K562 (cell line): ENCODE results near the gene CCDC74B. TPM values are rescaled to one million over a fixed set of nuclear protein-coding genes. Genes with fewer than 3 reads are reported as not detected.

Source experiments
- ARID1B ChIP-seq: fragments of 450-650 bp; IDR thresholded peaks from 2 replicates; pipeline ENCODE4 v1.6.1; 2016; ENCODE audit warnings: antibody characterized with exemption, mild to moderate bottlenecking, inconsistent platforms
- ATF1 ChIP-seq, 2 experiments: fragments of 450-650 bp in 1 of 2; IDR thresholded peaks; 2 replicates each; pipeline ENCODE4 v1.6.1; 2016; ENCODE audit warnings: missing compliant biosample characterization in 1 of 2, missing genetic modification characterization in 1 of 2
- BRD4 ChIP-seq: fragments of 200-600 bp; sonication (generic); IDR thresholded peaks from 2 replicates; pipeline ENCODE4 v1.6.1; 2017; ENCODE audit warnings: inconsistent platforms
- EWSR1 ChIP-seq: fragments of 450-650 bp; IDR thresholded peaks from 2 replicates; pipeline ENCODE4 v1.6.1; 2018; ENCODE audit warnings: borderline replicate concordance, mild to moderate bottlenecking, low read depth, moderate library complexity; ENCODE audit not compliant: partially characterized antibody
- HDAC1 ChIP-seq, 2 experiments: fragments of 450-650 bp; IDR thresholded peaks; 2 replicates each; pipeline ENCODE4 v1.6.1; 2016 to 2017; ENCODE audit warnings: inconsistent platforms in 1 of 2, mild to moderate bottlenecking in 1 of 2, moderate library complexity in 1 of 2
- HMGN3 ChIP-seq: IDR thresholded peaks from 2 replicates; pipeline ENCODE4 v1.6.1; 2011; ENCODE audit warnings: borderline replicate concordance, low read depth, mild to moderate bottlenecking, mixed read lengths, low read length; ENCODE audit not compliant: insufficient read length; ENCODE audit errors: extremely low read depth
- MAFK ChIP-seq: IDR thresholded peaks from 2 replicates; pipeline ENCODE4 v1.6.1; 2011; ENCODE audit warnings: low read length, improper control_type of control experiment
- MAX ChIP-seq: sonication (generic); formaldehyde crosslinking; IDR thresholded peaks from 2 replicates; pipeline ENCODE4 v1.9.0; 2022; ENCODE audit warnings: mild to moderate bottlenecking, missing genetic modification reagents
- MECOM ChIP-seq: fragments of 250-450 bp; sonication (Bioruptor Pico); IDR thresholded peaks from 2 replicates; pipeline ENCODE4 v1.8.0; 2022; ENCODE audit warnings: inconsistent platforms
- MED1 ChIP-seq: sonication (generic); formaldehyde crosslinking; IDR thresholded peaks from 2 replicates; pipeline ENCODE4 v1.8.1; 2023; ENCODE audit warnings: missing genetic modification reagents, borderline replicate concordance
- MEF2A ChIP-seq: IDR thresholded peaks from 2 replicates; pipeline ENCODE4 v1.6.1; 2011; ENCODE audit warnings: low read depth, mild to moderate bottlenecking, low read length, moderate library complexity; ENCODE audit not compliant: control insufficient read depth
- MXI1 ChIP-seq: IDR thresholded peaks from 2 replicates; pipeline ENCODE4 v1.6.1; 2011; ENCODE audit warnings: low read depth, mild to moderate bottlenecking, improper control_type of control experiment, low read length
- NFIX ChIP-seq: fragments of 250-450 bp; sonication (Bioruptor Pico); IDR thresholded peaks from 2 replicates; pipeline ENCODE4 v1.4.0; 2020; ENCODE audit warnings: low read depth, mild to moderate bottlenecking, moderate library complexity
- POLR2A ChIP-seq: fragments of 450-650 bp; conservative IDR thresholded peaks from 2 replicates; pipeline ENCODE4 v1.6.1; 2016
- POLR2H ChIP-seq: IDR thresholded peaks from 2 replicates; pipeline ENCODE4 v1.6.1; 2016; ENCODE audit warnings: missing genetic modification characterization, low read depth, mild to moderate bottlenecking, control low read depth, missing compliant biosample characterization, moderate library complexity
- RFX7 ChIP-seq: fragments of 250-450 bp; sonication (Bioruptor Pico); IDR thresholded peaks from 2 replicates; pipeline ENCODE4 v1.5.1; 2021; ENCODE audit warnings: mild to moderate bottlenecking
- SIN3A ChIP-seq, 2 experiments: fragments of 150-350 bp in 1 of 2; IDR thresholded peaks; 2 replicates each; pipeline ENCODE4 v1.6.1; 2011 to 2016; ENCODE audit warnings: borderline replicate concordance in 2 of 2, low read depth in 2 of 2, low read length in 2 of 2, mild to moderate bottlenecking in 2 of 2, moderate library complexity in 2 of 2; ENCODE audit not compliant: control insufficient read depth in 1 of 2
- SMARCC2 ChIP-seq: fragments of 450-650 bp; IDR thresholded peaks from 2 replicates; pipeline ENCODE4 v1.6.1; 2017; ENCODE audit warnings: antibody characterized with exemption, moderate library complexity, mild to moderate bottlenecking, low read depth
- SP1 ChIP-seq: sonication (generic); formaldehyde crosslinking; IDR thresholded peaks from 2 replicates; pipeline ENCODE4 v1.8.1; 2022; ENCODE audit warnings: mild to moderate bottlenecking, missing genetic modification reagents
- U2AF1 ChIP-seq: fragments of 200-400 bp; formaldehyde crosslinking; optimal IDR thresholded peaks from 2 replicates; pipeline ENCODE3; 2017; ENCODE audit warnings: mild to moderate bottlenecking, low read depth, low read length, moderate library complexity
- ZBTB17 ChIP-seq: fragments of 450-650 bp; formaldehyde crosslinking; IDR thresholded peaks from 2 replicates; pipeline ENCODE4 v1.4.0; 2020; ENCODE audit warnings: mild to moderate bottlenecking
- ZFP1 ChIP-seq: fragments of 450-650 bp; formaldehyde crosslinking; IDR thresholded peaks from 2 replicates; pipeline ENCODE4 v1.4.0; 2020; ENCODE audit warnings: mild to moderate bottlenecking, mixed read lengths
- polyA plus RNA-seq, 8 experiments: library from polyadenylated mRNA; depleted of rRNA in 4 of 8; stranded (reverse) in 5 of 8; unstranded in 3 of 8; fragments of >200 nt; fragmentation: Nextera tagmentation in 2 of 8; fragmentation: Illumina TruSeq in 1 of 8; extraction: Ambion mirVana in 2 of 8; extraction: Trizol in 1 of 8; gene quantifications; 2 replicates each; pipeline versions ENCODE4 v1.2.1 to v1.2.3, GENCODE V29; 2011 to 2014; ENCODE audit warnings: inconsistent platforms in 1 of 8, missing spikeins in 1 of 8
- total RNA-seq, 7 experiments: library from RNA; depleted of rRNA in 6 of 7; stranded (reverse); fragments of >200 nt in 6 of 7; fragmentation: Illumina TruSeq in 2 of 7; extraction: Trizol in 2 of 7; gene quantifications; 2 replicates each; pipeline versions ENCODE4 v1.2.1 to v1.2.3, GENCODE V29; 2011 to 2021; ENCODE audit warnings: low replicate concordance in 1 of 7
- TF ChIP-seq, protein P1 (sequence below): fragments of 250-450 bp; sonication (Bioruptor Pico); IDR thresholded peaks from 2 replicates; pipeline ENCODE4 v1.4.0; 2020; ENCODE audit warnings: mild to moderate bottlenecking
- TF ChIP-seq, protein P2 (sequence below): sonication (generic); formaldehyde crosslinking; IDR thresholded peaks from 2 replicates; pipeline ENCODE4 v1.8.0; 2023; ENCODE audit warnings: mild to moderate bottlenecking, missing genetic modification reagents
- TF ChIP-seq, protein P3 (sequence below), 3 experiments: IDR thresholded peaks in 2 of 3; conservative IDR thresholded peaks in 1 of 3; 2 replicates each; pipeline ENCODE4 v1.5.1; 2011 to 2012; ENCODE audit warnings: low read length in 3 of 3, mild to moderate bottlenecking in 3 of 3, control low read depth in 2 of 3, improper control_type of control experiment in 1 of 3, inconsistent platforms in 1 of 3, low read depth in 1 of 3, mixed read lengths in 1 of 3, moderate library complexity in 1 of 3; ENCODE audit not compliant: insufficient read depth in 2 of 3

The CCDC74B gene
- total and polyA plus RNA-seq, 9 of the 15 experiments (the other 6 are each of a cell fraction or from before 2014, with no cell fraction given) = 0.04 to 1.5 (median 0.52) TPM; not detected in 1

- TF ChIP-seq, protein P1, sequence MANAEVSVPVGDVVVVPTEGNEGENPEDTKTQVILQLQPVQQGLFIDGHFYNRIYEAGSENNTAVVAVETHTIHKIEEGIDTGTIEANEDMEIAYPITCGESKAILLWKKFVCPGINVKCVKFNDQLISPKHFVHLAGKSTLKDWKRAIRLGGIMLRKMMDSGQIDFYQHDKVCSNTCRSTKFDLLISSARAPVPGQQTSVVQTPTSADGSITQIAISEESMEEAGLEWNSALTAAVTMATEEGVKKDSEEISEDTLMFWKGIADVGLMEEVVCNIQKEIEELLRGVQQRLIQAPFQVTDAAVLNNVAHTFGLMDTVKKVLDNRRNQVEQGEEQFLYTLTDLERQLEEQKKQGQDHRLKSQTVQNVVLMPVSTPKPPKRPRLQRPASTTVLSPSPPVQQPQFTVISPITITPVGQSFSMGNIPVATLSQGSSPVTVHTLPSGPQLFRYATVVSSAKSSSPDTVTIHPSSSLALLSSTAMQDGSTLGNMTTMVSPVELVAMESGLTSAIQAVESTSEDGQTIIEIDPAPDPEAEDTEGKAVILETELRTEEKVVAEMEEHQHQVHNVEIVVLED (CRISPR knock-in tag) = peak; percentile 56; the same call in 1 of the 2 replicates
- TF ChIP-seq, protein P2, sequence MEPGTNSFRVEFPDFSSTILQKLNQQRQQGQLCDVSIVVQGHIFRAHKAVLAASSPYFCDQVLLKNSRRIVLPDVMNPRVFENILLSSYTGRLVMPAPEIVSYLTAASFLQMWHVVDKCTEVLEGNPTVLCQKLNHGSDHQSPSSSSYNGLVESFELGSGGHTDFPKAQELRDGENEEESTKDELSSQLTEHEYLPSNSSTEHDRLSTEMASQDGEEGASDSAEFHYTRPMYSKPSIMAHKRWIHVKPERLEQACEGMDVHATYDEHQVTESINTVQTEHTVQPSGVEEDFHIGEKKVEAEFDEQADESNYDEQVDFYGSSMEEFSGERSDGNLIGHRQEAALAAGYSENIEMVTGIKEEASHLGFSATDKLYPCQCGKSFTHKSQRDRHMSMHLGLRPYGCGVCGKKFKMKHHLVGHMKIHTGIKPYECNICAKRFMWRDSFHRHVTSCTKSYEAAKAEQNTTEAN = peak; percentile 30; the same call in 1 of the 2 replicates
- peak; percentile 43; the same call in 1 of the 2 replicates for TF ChIP-seq MXI1
- TF ChIP-seq MAFK = no peak
- peak; percentile 97 for TF ChIP-seq SP1 (CRISPR knock-in tag)
- TF ChIP-seq U2AF1 = peak; percentile 58
- TF ChIP-seq HDAC1 (IDR thresholded peaks at IDR 0.05) = peak in 1 of 2 experiments; percentile 74; a peak in 2 of 4 replicates
- TF ChIP-seq, protein P3, sequence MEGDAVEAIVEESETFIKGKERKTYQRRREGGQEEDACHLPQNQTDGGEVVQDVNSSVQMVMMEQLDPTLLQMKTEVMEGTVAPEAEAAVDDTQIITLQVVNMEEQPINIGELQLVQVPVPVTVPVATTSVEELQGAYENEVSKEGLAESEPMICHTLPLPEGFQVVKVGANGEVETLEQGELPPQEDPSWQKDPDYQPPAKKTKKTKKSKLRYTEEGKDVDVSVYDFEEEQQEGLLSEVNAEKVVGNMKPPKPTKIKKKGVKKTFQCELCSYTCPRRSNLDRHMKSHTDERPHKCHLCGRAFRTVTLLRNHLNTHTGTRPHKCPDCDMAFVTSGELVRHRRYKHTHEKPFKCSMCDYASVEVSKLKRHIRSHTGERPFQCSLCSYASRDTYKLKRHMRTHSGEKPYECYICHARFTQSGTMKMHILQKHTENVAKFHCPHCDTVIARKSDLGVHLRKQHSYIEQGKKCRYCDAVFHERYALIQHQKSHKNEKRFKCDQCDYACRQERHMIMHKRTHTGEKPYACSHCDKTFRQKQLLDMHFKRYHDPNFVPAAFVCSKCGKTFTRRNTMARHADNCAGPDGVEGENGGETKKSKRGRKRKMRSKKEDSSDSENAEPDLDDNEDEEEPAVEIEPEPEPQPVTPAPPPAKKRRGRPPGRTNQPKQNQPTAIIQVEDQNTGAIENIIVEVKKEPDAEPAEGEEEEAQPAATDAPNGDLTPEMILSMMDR (IDR thresholded peaks at IDR 0.05 in 2 of 3, conservative IDR thresholded peaks at IDR 0.05 in 1 of 3; ENCODE audit: insufficient read depth in 2 of 3, low read depth in 1 of 3, low read length in 3 of 3) = 0 out of 6 replicates have a peak, but pooled peaks of 1 of the 3 experiments have one; percentile 10
- TF ChIP-seq ZFP1 (CRISPR knock-in tag) = no peak
- TF ChIP-seq MEF2A = no peak
- TF ChIP-seq BRD4 = no peak
- no peak for TF ChIP-seq RFX7
- TF ChIP-seq SIN3A (IDR thresholded peaks at IDR 0.05; ENCODE audit: borderline replicate concordance in 2 of 2, control insufficient read depth in 1 of 2, low read depth in 2 of 2, low read length in 2 of 2) = peak; percentile 85 to 91; a peak in 2 of 4 replicates
- TF ChIP-seq POLR2A = peak; percentile 73
- TF ChIP-seq ZBTB17 (CRISPR knock-in tag) = 0 out of 2 replicates have a peak, but pooled peaks have one; percentile 34
- no peak for TF ChIP-seq MED1
- no peak for TF ChIP-seq SMARCC2
- TF ChIP-seq POLR2H (tag) = peak; percentile 43
- TF ChIP-seq MAX (CRISPR knock-in tag) = peak; percentile 87
- TF ChIP-seq MECOM (CRISPR knock-in tag) = no peak
- TF ChIP-seq ATF1 (CRISPR knock-in tag; IDR thresholded peaks at IDR 0.05) = peak; percentile 88
- peak; percentile 97 for TF ChIP-seq ATF1 (tag; IDR thresholded peaks at IDR 0.05)
- no peak for TF ChIP-seq ARID1B
- no peak for TF ChIP-seq NFIX
- peak; percentile 52 for TF ChIP-seq HMGN3
- no peak for TF ChIP-seq EWSR1
Observed at GRCh38 chr2:130181325-130181879, 36.5 kb upstream of the CCDC74B start, which contains the start of gene SMPD4 (continued).
